ENCODE data around the gene EEFSEC.

Gene EEFSEC

DNA sequence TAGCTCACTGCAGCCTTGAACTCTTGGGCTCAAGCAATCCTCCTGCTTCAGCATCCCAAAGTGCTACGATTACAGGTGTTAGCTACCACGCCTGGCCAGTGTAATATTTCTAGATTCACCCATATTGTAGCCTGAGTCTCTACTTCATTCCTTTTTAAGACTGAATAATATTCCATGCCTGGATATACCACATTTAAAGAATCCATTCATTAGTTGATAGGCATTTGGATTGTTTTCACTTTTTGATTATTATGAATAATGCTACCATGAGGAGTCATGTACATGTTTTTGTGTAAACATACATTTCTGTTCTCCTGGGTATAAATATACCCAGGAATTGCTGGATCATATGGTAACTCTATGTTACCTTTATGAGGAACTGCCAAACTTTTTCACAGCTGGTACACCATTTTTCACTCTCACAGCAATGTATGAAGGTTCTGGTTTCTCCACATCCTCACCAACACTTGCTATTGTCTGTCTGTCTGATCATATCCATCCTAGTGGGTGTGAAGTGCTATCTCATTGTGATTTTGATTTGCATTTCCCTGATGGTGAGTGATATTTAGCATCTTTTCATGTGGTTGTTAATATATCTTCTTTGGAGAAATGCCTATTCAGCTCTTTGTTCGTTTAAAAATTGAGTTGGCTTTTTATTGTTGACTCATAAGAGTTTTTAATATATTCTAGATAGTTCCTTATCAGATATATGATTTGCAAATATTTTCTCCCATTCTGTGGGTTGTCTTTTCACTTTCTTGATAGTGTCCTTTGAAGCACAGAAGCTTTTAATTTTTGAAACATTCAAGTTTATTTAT, 32.6 kb downstream of the EEFSEC start:
- no peak for ATAC-seq

DNA sequence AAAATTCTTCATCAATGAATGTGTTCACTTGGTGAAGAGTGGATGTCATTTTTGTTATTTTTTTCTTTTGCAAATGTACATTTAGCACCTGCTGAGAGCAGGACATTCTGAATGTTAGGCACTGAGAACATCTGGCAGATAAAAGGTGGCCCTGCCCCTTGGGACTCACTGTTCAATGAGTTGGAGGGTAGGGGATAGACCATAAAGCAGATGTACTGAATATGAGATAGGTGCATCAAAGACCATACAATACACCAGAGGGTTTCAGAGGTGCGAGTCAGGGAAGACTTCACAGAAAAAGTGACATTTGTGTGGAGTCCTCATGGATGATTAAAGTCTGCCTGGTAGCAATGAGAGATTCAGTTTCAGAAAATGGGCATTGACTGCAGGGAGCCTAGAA, 34.2 kb downstream of the EEFSEC start:
- no peak for ATAC-seq

GRCh38 chr3:128188326-128188725, 35.0 kb downstream of the EEFSEC start:
- no peak for ATAC-seq

- no peak for ATAC-seq
Measured at GRCh38 chr3:128188956-128189355, 35.7 kb downstream of the EEFSEC start.

DNA sequence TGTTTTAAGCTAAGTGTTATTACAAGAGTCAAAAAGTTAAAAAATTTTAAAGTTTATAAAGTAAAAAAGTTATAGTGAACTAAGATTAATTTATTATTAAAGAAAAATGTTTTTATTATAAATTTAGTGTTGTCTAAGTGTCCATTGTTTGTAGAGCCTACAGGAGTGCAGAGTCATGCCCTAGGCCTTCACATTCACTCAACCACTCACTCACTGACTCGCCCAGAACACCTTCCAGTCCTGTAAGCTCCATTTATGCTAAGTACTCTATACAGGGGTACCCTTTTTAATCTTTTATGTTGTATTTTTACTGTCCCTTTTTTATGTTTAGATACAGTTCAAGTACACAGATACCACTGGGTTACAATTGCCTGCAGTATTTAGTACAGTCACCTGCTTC, 37.2 kb downstream of the EEFSEC start:
- ATAC-seq = no peak

DNA sequence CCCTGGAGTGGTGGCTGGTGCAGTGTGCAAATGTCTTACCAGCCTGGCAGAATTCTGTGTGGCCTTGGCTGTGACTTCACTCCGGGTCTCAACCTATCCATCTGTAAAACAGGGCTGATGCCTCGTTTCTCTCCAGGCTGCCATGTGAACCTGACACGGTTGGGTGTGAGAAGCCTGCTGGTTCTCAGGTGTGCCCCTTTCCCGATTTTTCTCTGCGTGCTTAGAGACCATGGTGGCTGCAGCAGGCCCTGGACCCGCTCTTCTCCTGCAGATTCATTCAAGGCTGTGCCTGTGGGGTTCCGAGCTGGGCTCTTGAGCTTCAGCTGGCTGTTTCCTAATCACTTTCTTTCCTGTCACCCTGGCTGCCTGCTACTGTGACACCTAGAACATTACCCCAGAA, 38.9 kb downstream of the EEFSEC start:
- ATAC-seq = no peak

DNA sequence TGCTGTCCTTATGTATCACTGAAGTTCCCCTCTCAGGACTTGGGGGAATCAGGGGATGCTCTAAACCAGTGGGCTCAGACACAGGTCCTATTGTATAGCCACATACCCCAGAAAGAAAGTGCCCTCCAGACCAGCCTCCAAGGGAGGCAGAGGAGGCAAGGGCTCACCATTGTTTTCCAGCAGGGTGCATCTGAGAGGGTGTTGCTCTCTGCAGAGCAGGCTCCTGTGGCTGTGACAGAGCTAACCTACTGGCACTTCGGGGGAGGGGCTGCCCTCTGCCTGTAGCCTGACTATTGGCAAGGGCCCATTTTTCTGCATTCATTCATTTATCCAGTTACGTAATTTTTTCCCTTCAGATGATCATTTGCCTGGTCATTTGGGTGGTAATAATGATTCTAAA, 39.9 kb downstream of the EEFSEC start:
- ATAC-seq = no peak

- ATAC-seq = no peak
Measured at GRCh38 chr3:128194843-128195242, 41.6 kb downstream of the EEFSEC start.

DNA sequence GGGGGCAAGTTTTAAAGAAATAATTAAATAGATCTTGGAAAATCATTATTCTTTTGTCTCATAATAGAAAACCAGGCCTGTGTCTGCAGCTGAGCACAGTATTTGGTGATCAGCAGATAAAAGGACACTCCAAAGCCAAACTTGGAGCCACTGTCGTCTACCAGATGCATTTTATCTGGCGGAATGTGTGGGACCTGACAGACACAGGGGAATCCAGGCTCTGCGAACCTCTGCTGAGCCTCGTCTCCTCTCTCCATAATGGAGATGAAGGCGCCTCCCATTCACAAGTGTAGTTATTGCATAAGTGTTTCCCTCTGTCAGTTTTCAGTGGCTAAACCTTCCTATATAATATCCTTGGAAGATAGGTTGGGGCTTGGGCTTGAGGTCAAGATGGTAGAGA, 42.1 kb downstream of the EEFSEC start:
- ATAC-seq = no peak

DNA sequence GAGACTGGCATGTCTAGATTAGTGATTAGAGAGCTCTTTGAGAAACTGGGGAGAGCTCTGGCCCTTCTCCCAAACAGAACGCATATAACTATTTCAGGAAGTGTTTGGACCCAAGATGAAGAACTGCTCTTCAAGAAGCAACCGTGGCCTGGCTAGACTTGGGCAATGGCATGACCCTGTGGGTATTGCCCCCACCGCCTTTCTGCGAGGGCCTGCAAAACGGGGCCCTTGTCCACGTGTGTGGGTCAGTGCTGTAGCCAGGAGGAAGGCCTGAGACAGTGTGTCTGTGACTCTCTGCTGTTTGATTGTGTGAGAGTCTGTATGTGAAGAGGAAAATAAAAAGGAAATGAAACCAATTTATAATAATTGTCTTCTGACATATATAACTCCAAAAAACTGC, 42.5 kb downstream of the EEFSEC start:
- no peak for ATAC-seq

DNA sequence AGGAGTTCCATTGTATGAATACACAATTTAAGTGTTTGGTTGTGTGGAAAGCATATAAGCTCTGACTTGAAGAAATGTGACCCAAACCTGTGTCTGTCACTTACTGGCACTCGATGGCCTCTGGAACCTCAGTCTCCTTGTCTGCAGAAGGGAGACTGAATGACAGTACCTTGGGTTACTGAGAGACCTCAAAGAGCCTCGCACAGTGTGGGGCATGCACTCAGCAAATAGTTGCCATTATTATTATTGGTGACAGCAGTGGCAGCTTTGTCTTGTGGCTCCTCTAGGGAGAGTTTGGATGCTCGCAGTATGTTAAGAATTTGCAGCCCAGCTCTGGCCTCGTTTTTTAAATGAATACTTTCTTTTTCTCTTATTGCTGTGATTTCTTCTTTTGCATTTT, 43.4 kb downstream of the EEFSEC start:
- no peak for ATAC-seq

GRCh38 chr3:128197855-128198254, 44.6 kb downstream of the EEFSEC start:
- ATAC-seq = no peak

DNA sequence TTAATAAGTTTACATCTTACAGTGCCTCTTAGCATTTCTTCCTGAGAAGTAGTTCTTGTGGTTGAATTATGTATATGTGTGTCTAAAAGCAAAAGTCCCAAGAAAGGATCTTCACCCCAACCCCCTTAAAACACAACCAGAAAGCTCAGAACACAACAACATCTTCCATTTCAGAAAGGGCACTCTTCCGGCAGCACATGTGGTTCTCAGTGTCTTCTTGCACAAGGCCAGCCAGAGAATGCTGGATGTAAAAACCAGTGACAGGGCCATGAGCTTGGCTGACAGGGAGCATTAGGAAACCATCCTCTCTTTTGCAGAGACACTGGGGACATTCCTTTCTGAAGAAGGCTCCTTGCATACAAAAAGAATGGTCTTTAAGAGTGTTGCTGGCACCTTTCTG, 45.0 kb downstream of the EEFSEC start:
- ATAC-seq = no peak

- ATAC-seq = no peak
Measured at GRCh38 chr3:128199110-128199509, 45.8 kb downstream of the EEFSEC start.

GRCh38 chr3:128201158-128201755, 48.0 kb downstream of the EEFSEC start:
- ATAC-seq = no peak

GRCh38 chr3:128203169-128203568, 49.9 kb downstream of the EEFSEC start:
- no peak for ATAC-seq

DNA sequence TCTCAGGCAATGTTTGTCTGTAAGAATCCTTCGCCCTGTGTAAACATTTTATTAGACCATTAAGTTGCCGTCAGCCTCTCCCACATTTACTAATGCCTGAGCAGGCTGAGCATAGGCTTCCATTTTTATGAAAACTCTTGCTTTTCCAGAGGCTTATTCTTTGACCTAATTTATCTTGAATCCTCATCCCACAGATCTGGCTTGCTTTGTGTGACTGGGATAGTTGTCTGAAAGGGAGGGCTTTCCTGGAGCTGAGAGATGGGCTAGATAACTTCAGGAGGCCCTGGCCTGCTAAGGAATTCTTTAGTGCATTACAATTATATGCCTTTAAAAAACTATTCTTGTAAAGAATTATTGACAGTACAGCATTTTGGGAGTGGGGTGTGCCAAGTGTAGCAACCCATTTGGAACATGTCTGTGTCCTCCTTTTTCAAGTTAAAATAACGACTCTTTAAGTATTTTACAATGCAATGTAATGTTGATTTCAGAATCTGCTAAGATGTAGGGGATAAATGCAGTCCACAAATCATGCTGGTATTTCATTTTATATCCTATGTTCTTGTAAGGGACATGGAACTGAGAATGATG, 52.4 kb downstream of the EEFSEC start:
- no peak for ATAC-seq

DNA sequence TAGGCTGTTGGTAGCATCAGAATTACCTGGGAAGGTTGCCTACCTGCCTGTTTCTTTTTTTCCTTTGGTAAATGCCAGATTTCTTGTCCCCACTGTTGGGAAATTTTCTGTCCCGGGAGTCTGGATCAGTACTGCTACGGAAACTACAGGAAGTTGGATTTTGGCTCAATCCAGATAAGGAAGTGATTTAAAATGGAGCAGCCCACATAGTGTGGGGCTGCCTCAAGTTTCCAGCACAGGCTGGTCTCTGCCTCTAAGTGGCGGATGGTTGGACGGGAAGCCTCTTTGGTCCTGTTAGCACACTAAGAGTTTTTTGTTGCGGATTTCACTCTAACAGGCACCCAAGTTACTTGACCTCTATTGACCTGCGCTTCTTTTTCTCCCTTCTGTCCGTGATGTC, 54.7 kb downstream of the EEFSEC start:
- ATAC-seq = no peak

GRCh38 chr3:128210711-128211110, 57.4 kb downstream of the EEFSEC start:
- ATAC-seq = no peak

- ATAC-seq = no peak
Measured at GRCh38 chr3:128214056-128214455, 60.8 kb downstream of the EEFSEC start.

DNA sequence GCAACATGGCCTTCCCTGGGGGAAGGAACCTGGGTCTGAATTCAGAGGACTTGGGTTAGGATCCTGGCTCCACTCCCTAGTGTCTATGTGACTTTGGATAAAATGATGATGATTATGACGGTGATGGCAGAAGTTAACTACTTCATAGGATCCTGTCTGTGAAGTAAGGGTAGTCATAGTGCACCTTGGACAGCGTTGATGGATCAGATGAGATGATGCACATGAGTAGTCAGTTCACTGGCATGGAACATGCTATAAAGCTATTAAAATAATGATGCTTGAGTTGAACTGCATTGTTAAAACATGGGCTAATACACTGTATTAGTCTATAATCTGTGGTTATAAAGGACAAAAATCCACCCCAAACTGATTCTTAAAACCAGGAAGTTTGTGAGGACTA, 62.0 kb downstream of the EEFSEC start:
- ATAC-seq = no peak

- no peak for ATAC-seq
Measured at GRCh38 chr3:128215800-128216495, 62.7 kb downstream of the EEFSEC start.

DNA sequence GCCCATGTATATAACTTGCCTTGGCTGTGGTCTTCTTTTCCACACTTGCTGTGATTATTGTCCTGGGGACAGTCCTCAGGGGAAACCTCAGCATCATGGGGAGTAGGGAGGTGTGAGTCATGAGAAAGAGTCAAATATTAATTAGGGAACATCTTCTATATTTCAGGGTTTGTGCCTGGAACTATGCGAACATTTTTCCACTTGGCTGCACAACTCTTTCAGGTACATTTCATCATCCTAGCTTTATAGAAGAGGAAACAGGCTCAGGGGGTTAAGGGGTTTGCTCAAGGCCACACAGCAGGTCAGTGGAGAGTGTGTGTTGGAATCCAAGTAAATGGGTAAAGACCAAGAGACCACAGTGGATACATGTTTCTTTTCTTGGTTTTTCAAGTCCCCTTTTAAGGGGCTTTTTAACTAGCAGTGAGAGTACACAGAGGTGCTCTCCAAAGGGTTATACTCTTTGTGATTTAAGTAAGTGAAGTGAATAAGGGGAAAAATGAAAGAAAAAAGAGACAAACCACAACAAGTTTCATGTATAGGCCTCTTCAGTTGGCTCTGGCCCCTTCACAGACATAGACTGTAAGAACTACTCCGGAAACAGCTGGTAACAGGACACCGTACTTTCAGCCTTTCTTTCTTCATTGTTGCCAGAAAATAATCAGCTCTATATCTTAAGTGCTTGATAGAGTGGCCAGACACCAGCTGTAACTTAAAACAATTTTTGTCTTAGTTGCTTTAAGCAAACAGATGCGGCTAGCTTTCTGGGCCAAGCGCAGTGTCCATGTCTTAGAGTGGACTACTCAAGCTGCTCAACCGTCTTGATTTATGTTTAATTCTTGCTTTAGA, 64.6 kb downstream of the EEFSEC start:
- ATAC-seq = no peak

Data from activated CD4-positive, CD25-positive, alpha-beta regulatory T cell treated with anti-CD3 and anti-CD28 coated beads, Interleukin-2, amount 50 U/mL, for 24 hours (primary cell).